A549 treated with AZD2906 at 1 μM for 4 hours (cell line): Measurements from ENCODE around the gene CAMTA2. TPM values are rescaled to one million over a fixed set of nuclear protein-coding genes. Genes with fewer than 3 reads are reported as not detected.

Source experiments
- total RNA-seq: library from RNA; stranded (reverse); fragments of 200-300 nt; extraction: Qiagen RNA extraction; gene quantifications from 5 replicates; pipeline ENCODE4 v1.2.3, GENCODE V29; 2022

CAMTA2 gene
- 25.7 to 38.5 TPM (median 34.5 TPM) in 5 replicates for total RNA-seq

GRCh38 chr17:4986951-4987766 is at the start of gene CAMTA2:
TSS of gene CAMTA2 (minus strand) at chr17:4987675. CDS start at chr17:4986222, 1,453 bp downstream.

GRCh38 chr17:5035315-5035714 is 47.8 kb upstream of the CAMTA2 start, which contains the start of gene SLC52A1:
TSS of gene SLC52A1 (minus strand) at chr17:5035426. CDS start at chr17:5034606, 820 bp downstream.

GRCh38 chr17:4997302-4998026 is 10.0 kb upstream of the CAMTA2 start, which contains the start of the genes INCA1 and KIF1C:
TSS of gene INCA1 (minus strand) at chr17:4997522. CDS start at chr17:4994437, 3,085 bp downstream.
TSS of gene KIF1C (plus strand) at chr17:4997950. CDS start at chr17:5000247, 2,297 bp downstream.

GRCh38 chr17:4967539-4968485 is 19.7 kb downstream of the CAMTA2 start, which contains the start of gene SPAG7:
TSS of gene SPAG7 (minus strand) at chr17:4967817. CDS start at chr17:4967804, 13 bp downstream.

GRCh38 chr17:4950746-4951204 is 36.7 kb downstream of the CAMTA2 start, which contains the start of gene ENO3:
TSS of gene ENO3 (plus strand) at chr17:4951119. CDS start at chr17:4951830, 711 bp downstream.

GRCh38 chr17:4948166-4948930 is 39.1 kb downstream of the CAMTA2 start, which contains the start of gene PFN1:
TSS of gene PFN1 (minus strand) at chr17:4948530. CDS start at chr17:4948394, 136 bp downstream.

GRCh38 chr17:4939796-4940554 is 47.5 kb downstream of the CAMTA2 start, which contains the start of the genes RNF167 and SLC25A11:
TSS of gene RNF167 (plus strand) at chr17:4940268. CDS start at chr17:4940910, 642 bp downstream.
TSS of gene SLC25A11 (minus strand) at chr17:4940046. CDS start at chr17:4939910, 136 bp downstream.

GRCh38 chr17:4931963-4932362 is 55.5 kb downstream of the CAMTA2 start, which contains the start of gene GP1BA:
TSS of gene GP1BA (plus strand) at chr17:4932277. CDS start at chr17:4932605, 328 bp downstream.

Other genes starting within 250 kb of the CAMTA2 start
- 0.28 to 0.48 TPM (median 0.40 TPM) in 5 replicates for gene ZMYND15, start 247.8 kb downstream of the CAMTA2 start, total RNA-seq
- 12.9 to 17.1 TPM (median 15.5 TPM) in 5 replicates for gene CXCL16, start 247.7 kb downstream of the CAMTA2 start, total RNA-seq
- gene TM4SF5, start 215.8 kb downstream of the CAMTA2 start, total RNA-seq, result 0.45 to 0.94 TPM (median 0.63 TPM) in 5 replicates
- gene VMO1, start 201.3 kb downstream of the CAMTA2 start, total RNA-seq, result 0.39 to 1.4 TPM (median 0.76 TPM) in 5 replicates
- 0.08 to 0.18 TPM in 2 of 5 replicates, not detected in the others for gene GLTPD2, start 198.7 kb downstream of the CAMTA2 start, total RNA-seq
- 460 to 509 TPM (median 497 TPM) in 5 replicates for gene PSMB6, start 191.5 kb downstream of the CAMTA2 start, total RNA-seq
- gene PLD2, start 180.5 kb downstream of the CAMTA2 start, total RNA-seq, result 20.2 to 23.9 TPM (median 21.6 TPM) in 5 replicates
- gene MINK1, start 154.3 kb downstream of the CAMTA2 start, total RNA-seq, result 50.0 to 59.9 TPM (median 53.5 TPM) in 5 replicates
- gene C17orf107, start 88.1 kb downstream of the CAMTA2 start, total RNA-seq, result 0.17 to 0.30 TPM (median 0.26 TPM) in 5 replicates
- 0.05 to 0.14 TPM (median 0.11 TPM) in 4 of 5 replicates, not detected in the other for gene CHRNE, start 84.6 kb downstream of the CAMTA2 start, total RNA-seq
- gene GP1BA, start 55.4 kb downstream of the CAMTA2 start, total RNA-seq, result not detected in 5 replicates
- 50.6 to 71.8 TPM (median 68.6 TPM) in 5 replicates for gene SLC25A11, start 47.6 kb downstream of the CAMTA2 start, total RNA-seq
- 87.5 to 144 TPM (median 123 TPM) in 5 replicates for gene RNF167, start 47.4 kb downstream of the CAMTA2 start, total RNA-seq
- 2,518 to 3,013 TPM (median 2,877 TPM) in 5 replicates for gene PFN1, start 39.1 kb downstream of the CAMTA2 start, total RNA-seq
- gene ENO3, start 36.6 kb downstream of the CAMTA2 start, total RNA-seq, result 37.7 to 50.5 TPM (median 43.7 TPM) in 5 replicates
- 68.0 to 87.9 TPM (median 71.6 TPM) in 5 replicates for gene SPAG7, start 19.9 kb downstream of the CAMTA2 start, total RNA-seq
- gene INCA1, start 9.8 kb upstream of the CAMTA2 start, total RNA-seq, result 1.4 to 1.9 TPM (median 1.6 TPM) in 5 replicates
- 97.5 to 119 TPM (median 110 TPM) in 5 replicates for gene KIF1C, start 10.3 kb upstream of the CAMTA2 start, total RNA-seq
- gene SLC52A1, start 47.8 kb upstream of the CAMTA2 start, total RNA-seq, result 0.38 to 0.99 TPM (median 0.79 TPM) in 5 replicates
- 0.82 to 1.1 TPM (median 1.0 TPM) in 5 replicates for gene ZFP3, start 90.8 kb upstream of the CAMTA2 start, total RNA-seq
- gene ZNF232, start 124.2 kb upstream of the CAMTA2 start, total RNA-seq, result 3.7 to 4.2 TPM (median 3.9 TPM) in 5 replicates
- gene USP6, start 128.4 kb upstream of the CAMTA2 start, total RNA-seq, result 0.01 to 0.03 TPM (median 0.02 TPM) in 4 of 5 replicates, not detected in the other
- 1.1 to 1.6 TPM (median 1.5 TPM) in 5 replicates for gene ZNF594, start 204.2 kb upstream of the CAMTA2 start, total RNA-seq
- gene SCIMP, start 247.2 kb upstream of the CAMTA2 start, total RNA-seq, result not detected in 5 replicates